ENCODE results near the gene UBE2E3.

- TF ChIP-seq POLR2A (IDR thresholded peaks at IDR 0.05) (no peak), CTCF (IDR thresholded peaks at IDR 0.05 in 8 of 11, conservative IDR thresholded peaks at IDR 0.05 in 3 of 11) (peak in 10 of 11 experiments; percentile 14 to 84 (median 66)), POLR2AphosphoS5 (IDR thresholded peaks at IDR 0.05) (peak; percentile 57 to 79 (median 78))
These were observed at the start of gene UBE2E3 for GRCh38 chr2:180980106-180980942.

Data from spleen (tissue), 7 donors.